HEK293T (cell line): Measurements from ENCODE around the gene MYOF.

Source experiments
- ARNT ChIP-seq: fragments of 450-650 bp; IDR thresholded peaks from 2 replicates; pipeline ENCODE4 v1.6.1; 2017; ENCODE audit warnings: mild to moderate bottlenecking
- FOXA1 ChIP-seq: fragments of 450-650 bp; IDR thresholded peaks from 2 replicates; pipeline ENCODE4 v1.6.1; 2016; ENCODE audit warnings: mild to moderate bottlenecking
- FOXK2 ChIP-seq: fragments of 450-650 bp; IDR thresholded peaks from 2 replicates; pipeline ENCODE4 v1.6.1; 2016; ENCODE audit warnings: mild to moderate bottlenecking
- NFRKB ChIP-seq: fragments of 450-650 bp; IDR thresholded peaks from 2 replicates; pipeline ENCODE4 v1.6.1; 2016; ENCODE audit warnings: mild to moderate bottlenecking, moderate library complexity
- SP1 ChIP-seq: fragments of 450-650 bp; IDR thresholded peaks from 2 replicates; pipeline ENCODE4 v1.6.1; 2017
- TF ChIP-seq, protein P1 (sequence below): fragments of 450-650 bp; IDR thresholded peaks from 2 replicates; pipeline ENCODE4 v1.6.1; 2016

DNA sequence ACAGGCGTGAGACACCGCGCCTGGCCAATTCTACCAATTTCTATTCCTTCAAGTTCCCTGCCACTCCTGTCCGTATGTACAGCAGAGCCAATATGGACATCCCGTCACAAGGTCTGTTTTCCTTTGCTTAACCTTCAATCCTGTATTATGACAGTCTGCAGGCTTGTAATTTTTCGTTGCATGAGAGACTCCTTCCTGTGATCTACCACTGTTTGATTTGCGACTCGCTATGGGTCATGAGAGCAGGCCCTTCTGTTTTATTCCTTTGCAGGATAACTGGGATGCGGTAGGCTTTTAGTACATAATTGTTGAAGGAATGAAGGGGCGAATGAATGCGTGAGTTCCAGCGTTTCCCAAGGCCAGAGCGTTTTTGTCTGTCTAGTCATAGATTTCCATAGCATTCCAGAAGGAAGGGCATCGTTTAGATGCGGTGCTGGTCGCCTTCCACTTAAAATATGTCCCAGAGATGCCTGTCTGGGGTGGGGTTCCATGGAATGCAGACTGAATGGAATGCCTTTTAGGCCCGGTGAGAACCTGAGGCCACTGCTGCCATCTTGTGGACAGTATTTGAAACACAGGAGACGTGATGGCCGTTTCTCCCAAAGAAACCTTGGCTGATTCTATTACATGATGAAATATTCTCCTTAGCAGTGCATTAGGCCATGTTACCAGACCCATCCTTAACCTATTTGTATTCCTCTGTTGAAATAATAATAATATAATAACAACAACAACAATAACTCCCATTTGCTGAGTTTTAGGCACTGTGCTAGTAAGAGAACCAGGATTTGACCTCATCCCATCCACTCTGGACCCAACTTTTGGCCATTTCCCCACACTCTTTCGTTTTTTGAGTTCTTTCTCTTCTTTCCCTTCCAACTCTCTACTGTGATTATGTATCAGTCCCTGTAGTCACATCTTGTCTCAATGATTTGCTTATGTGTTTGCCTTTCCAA lies 193.2 kb downstream of the MYOF start:
- TF ChIP-seq ARNT = no peak
- TF ChIP-seq FOXA1 = no peak
- no peak for TF ChIP-seq NFRKB
- no peak for TF ChIP-seq FOXK2
- TF ChIP-seq, protein P1, sequence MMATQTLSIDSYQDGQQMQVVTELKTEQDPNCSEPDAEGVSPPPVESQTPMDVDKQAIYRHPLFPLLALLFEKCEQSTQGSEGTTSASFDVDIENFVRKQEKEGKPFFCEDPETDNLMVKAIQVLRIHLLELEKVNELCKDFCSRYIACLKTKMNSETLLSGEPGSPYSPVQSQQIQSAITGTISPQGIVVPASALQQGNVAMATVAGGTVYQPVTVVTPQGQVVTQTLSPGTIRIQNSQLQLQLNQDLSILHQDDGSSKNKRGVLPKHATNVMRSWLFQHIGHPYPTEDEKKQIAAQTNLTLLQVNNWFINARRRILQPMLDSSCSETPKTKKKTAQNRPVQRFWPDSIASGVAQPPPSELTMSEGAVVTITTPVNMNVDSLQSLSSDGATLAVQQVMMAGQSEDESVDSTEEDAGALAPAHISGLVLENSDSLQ = no peak
- no peak for TF ChIP-seq SP1
